SK-N-MC (cell line): Measurements from ENCODE around the gene SSTR3.

ENCODE experiments used
- EZH2 ChIP-seq: fragments of 200-600 bp; sonication (generic); IDR thresholded peaks from one replicate; pipeline ENCODE4 v1.6.1; 2017; ENCODE audit warnings: antibody characterized with exemption
- POLR2AphosphoS5 ChIP-seq: IDR thresholded peaks from 2 replicates; pipeline ENCODE4 v1.6.1; 2012; ENCODE audit warnings: mild to moderate bottlenecking, low read depth, low read length, borderline replicate concordance

- TF ChIP-seq POLR2AphosphoS5 (no peak), EZH2 (no peak)
These were observed 28.1 kb upstream of the SSTR3 start for GRCh38 chr22:37240240-37240940.
